GM18870 (cell line): ENCODE measurements around the gene MLYCD.
A peak's percentile ranks its signal among the peaks of the same experiment; 100 is the strongest.

ENCODE experiments used
- ATAC-seq: cut with Tn5 transposase; IDR thresholded peaks from one replicate; pipeline ENCODE4 v1.9.1; 2021; ENCODE audit warnings: moderate library complexity; ENCODE audit not compliant: unreplicated experiment

Gene MLYCD

DNA sequence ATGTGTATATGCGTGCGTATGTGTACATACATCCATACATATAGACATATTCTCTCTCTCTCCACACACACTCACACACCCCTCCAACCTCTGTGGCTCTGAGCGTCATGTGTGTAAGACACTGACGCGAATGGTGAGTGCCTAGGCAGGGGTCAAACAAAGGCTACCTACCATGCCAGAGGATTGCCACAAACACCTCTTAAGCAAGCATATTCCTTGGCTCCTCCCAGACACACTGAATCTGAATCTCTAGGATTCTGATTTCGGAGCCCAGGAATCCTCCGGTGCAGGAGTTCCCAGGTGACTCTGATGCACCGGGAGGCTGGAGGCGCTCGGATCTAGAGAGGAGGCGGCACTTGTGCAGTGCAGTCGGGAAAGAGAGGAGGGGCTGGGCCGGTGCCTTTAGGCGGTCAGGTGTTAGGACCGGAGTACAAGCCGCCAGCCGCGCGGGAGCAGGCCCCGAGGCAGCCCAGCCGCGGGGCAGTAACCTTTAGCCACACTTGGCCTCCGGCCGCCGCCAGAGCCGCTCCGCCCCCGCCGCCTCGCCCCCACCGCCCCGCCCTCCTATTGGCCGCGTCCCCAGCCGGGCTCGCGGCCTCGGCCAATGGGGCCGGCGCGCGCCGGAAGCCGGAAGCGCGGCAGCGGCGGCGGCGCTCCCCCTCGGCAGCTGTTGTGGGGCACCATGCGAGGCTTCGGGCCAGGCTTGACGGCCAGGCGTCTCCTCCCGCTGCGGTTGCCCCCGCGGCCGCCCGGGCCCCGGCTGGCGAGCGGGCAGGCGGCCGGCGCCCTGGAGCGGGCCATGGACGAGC, at the start of gene MLYCD:
Gene MLYCD (plus strand): TSS at position 653 of the 809 bp plus-strand sequence. CDS start 30 bp downstream, at position 683.
- peak; percentile 62 for ATAC-seq

DNA sequence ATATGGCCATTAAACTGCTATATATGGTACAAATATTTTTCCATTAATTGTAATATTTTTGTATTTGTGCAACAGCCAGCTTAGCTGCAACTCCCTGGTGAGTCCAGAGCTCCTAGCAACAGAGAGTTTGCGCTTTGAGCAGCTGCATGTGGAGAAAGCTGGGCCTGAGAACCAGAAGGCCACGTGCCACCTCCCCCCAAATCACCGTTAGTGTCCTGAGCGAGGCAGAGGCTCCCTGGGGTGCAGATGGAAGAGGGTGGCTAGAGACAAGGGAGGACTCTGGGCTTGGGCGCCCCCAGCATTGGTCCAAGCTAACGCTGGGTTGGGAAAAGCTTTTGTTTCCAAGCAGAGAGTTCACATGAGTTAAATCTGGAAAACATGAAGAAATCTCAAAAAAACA, 49.5 kb upstream of the MLYCD start:
- ATAC-seq = no peak

DNA sequence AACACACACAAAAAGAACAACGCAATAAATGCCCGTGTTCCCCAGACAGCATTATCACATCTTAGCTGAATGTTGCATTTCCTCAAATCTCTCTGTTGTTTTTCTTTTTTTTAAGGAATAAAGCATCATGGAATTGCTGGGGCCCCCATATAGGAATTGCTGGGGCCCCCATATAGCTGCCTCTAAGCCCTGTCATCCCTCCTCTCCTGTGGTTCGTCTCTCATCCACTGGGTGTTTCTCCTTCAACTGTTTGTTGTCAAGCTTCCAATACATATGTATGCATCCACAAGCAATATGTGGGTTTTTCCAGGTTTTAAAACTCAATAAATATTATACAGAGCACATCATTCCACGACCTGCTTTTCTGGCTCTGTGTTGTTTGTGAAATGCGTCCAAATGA, 48.0 kb upstream of the MLYCD start:
- ATAC-seq = no peak

DNA sequence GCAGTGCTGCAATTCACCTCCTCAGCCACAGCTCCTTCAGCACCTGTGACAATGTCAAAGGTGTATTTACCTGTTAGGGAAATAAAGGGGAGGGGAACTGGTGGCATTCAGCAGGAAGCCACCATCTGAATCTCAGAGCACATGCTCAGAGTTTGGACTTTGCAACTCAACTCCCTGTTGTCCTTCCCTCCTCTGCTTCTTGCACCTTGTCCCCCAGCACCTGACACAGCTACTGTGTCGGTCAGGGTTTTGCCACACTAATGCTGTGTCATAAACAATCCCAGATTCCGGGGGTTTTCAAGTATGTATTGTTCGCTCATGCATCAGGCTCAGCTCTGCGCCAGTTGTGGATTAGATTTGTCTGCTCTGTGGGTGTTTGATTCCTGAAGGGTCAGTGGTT, 47.4 kb upstream of the MLYCD start:
- ATAC-seq = no peak

DNA sequence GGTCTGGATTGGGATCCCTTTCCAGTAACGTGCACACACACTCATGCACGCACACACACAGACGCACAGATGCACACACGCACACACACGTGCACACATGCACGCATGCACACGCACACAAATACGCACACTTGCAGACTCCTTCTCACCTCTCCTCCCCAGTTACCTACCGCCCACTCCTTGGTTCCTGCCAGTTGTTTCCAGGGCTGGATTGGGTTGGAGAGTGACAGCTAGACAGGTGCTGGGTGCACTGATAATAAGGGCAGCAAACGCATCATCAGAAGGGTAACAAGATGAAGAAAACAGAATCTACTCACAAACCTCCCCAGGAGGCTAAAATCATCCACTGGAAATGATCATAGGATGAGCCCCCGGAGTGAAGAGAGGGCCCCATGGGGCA, 46.1 kb upstream of the MLYCD start:
- no peak for ATAC-seq

DNA sequence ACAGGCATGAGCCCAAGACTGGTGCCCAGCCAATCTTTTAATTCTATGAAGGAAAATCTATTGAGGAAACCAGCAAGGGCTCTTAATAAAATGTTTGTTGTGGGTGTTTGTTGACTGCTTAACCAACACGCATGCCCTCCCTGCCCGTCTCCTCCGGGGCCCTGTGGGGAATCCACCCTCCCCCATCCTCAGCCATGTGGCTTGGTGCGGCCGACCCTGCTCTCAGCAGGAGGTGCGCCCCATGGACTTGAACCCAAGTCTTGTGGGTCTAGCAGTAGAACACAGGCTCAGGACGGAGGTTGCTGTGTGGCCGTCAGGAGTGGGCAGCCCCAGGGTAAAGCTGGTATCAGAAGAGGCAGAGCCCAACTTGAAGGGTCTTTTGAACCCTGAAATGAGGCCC, 45.1 kb upstream of the MLYCD start:
- no peak for ATAC-seq

DNA sequence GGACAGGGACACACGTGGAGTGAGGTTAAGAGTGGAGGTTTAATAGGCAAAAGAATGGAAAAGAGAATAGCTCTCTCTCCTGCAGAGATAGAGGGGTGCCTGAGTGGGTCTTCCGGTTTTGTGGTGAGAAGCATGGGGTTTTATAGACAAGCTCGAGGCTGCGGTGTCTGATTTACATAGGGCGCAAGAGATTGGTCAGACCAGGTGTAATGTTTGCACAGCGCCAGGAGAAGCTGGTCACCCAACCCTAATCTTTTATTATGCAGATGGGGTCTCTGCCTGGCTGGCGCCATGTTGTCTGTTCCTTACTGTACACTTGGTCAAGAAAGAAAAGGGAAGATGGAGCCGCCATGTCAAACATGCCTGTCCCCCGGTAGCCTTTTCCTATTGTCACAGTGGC, 44.5 kb upstream of the MLYCD start:
- ATAC-seq = no peak

DNA sequence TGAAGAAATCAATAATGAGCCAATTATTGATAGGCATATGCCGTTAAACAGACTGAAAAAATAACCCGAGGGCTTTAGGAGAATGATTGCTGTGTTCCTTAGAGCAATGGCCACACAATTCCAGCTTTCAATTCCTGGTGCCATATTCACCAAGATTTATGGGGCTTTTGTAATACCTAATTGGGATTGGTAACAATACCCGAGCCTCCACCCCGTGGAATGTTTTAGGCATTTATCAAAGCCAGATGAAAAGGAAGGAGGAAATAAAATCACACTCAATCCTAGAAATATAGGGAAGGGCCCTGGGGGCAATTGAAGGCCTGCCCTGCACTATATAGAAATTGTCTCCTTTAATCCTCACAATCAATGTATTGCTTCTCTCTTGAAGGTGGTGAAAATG, 42.1 kb upstream of the MLYCD start:
- ATAC-seq = no peak

DNA sequence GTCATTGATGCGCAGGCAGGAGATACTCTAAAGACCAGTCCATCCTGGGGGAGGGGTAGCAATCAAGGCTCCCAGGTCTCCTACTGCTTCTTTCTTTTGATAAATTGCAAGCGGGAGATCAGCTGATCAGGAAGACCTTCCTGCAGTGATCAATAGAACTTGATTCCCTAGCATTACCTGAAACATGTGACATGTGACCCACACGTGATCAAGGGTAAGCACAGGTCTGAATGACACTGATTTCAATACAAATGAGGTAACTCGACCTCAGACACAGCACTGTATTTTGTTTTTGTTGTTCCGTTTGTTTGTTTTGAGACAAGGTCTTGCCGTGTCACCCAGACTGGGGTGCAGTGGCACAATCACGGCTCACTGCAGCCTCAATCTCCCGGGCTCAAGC, 39.6 kb upstream of the MLYCD start:
- no peak for ATAC-seq

DNA sequence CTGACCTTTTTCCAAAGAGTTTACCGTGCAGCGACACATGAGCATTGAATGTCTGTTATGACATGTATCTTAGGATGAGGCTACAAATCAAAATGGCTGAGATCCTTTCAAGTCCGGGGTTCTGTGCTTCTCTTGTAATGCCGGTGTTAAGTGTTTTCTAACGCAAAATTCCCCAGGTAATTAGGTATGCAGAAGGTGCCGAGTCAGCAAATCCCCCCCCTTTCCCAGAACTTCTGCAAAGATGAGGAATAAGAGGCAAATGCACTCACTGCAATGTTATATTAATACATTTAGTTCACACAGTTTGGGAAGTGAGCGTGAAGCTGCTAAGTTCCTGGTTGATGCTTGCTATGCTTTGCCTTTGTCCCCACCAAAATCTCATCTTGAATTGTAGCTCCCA, 36.3 kb upstream of the MLYCD start:
- no peak for ATAC-seq

DNA sequence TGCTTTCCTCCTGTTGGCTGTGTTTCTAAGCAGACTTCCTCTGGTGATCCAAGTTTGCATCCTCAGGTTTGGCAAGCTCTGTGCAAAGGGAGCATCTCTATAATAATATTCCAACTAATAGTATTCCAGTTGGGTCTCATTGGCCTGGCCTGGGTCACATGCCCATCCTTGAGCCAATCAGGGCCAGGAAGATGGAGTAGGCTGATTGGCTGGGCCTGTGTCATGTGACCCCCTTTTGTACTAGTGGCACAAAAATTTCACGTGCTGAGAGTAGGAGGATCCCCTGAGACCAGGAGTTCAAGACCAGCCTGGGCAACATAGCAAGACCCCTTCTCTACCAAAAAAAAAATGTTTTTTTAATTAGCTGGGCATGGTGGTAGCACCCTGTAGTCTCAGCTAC, 35.2 kb upstream of the MLYCD start:
- no peak for ATAC-seq

DNA sequence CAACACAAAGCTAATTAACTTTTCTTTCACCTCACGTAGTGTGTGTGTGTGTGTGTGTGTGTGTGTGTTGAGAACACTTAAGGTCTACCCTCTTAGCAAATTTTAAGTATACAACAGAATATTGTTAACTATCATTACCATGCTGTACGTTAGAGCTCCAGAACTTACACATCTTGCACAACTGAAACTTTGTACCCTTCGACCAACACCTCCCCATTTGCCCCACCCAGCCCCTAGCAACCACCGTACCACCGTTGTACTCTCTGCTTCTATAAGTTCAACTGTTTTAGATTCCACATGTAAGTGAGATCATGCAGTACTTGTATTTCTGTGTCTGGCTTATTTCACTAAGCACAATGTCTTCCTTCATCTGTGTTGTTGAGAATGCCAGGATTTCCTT, 28.1 kb upstream of the MLYCD start:
- no peak for ATAC-seq

DNA sequence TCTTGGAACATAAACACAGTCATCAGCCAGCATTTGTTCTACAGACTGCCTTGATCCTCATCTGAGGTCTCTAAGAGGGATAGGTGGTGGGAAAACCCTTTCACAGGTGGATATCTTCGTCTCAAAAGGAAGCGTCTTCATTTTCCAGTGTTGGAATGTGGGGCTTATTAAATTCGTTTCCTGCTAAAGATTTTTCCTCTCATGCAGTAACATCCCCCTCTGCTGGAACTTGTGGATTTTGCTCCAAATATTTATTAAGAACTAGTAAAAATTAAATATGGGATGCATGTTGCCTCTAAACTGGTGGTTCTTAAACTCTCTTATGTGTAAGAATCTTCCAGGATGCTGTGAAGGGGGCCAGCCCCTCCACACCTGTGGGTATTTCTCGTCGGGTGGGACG, 20.1 kb upstream of the MLYCD start:
- no peak for ATAC-seq

DNA sequence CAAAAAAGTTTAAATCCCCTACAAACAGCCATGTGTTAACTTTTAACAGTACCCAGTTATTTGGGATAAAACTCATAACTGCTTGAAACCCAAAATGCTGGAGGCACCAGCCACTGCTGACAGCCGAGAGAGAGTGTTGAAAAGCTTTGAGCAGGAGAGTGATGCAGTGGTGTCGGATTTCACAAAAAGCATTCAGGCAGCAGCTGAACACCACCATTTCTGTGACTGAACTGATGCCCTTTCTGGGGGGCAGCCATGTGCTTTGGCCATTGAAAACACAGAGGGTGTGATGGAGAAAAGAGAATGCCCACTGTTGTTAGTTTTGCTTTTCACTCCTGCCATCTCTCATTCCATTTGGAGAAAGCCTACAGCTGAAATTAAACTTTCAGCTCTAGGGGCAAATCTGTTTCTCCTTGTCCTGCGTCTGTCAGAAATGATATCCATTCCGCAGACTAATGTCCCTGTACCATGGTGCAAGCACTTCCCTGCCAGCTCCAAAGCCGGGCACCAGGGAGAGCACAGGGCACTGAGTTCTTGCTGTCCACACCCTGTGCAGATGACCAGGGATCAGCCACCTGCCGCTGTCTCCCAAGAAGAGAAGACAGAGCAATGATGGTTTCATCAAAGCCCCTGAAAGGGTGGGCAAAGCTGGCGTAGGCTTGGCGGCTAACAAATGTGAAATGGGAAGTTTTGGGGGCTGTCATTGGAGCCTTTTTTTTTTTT, 16.6 kb upstream of the MLYCD start:
- ATAC-seq = no peak

DNA sequence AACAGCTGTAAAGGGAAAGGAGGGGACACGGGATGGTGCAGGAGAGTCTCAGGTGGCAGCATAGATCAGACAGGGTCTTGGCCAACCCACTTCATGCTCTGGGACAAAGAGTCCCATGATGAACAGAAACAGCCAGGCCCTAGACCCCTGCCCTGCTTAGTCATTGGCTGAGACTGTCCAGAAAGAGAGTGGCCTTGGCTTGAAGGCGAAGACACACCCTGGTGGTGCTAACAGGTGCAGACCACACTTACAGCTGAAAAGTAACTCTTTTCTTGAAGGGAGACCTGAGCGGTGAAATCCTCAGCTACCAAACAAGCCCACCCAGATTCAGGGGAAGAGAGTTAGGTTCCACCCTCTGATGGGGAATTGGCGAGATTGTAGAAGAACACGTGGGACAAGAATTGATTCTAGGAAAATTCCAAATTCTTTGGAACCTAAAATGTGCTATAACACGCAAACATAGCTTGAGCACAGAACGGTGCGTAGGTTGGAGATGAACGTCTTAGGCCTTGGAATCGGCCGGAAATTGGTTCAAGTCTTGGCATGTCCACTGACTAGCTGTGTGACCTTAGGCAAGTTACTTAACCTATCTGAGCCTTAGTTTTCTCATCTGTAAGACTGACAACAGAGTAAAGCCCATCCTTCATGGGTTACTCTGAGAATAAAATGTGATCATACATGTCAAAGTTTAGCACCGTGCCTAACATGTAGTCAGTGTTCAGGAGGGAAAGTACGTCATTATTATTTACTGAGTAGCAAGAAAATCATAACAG, 12.5 kb upstream of the MLYCD start:
- ATAC-seq = no peak

DNA sequence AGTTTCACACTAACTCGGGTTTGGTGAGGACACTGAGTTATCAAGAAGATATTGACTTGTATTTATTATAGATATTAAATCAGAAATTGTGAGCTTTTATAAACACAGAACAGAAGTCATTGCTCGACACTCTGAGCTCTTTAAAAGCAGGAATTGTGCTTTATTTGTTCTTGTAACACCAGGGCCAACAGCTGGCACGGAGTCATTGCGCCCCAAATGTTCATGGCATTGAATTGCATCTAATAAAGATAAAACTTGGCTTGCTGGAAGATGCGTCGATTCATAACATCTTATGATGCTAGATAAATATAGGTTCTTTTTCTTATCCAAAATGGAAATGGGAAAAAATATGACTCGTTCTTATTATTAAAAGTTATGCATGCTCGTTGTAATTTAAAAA, 11.8 kb upstream of the MLYCD start:
- ATAC-seq = no peak

DNA sequence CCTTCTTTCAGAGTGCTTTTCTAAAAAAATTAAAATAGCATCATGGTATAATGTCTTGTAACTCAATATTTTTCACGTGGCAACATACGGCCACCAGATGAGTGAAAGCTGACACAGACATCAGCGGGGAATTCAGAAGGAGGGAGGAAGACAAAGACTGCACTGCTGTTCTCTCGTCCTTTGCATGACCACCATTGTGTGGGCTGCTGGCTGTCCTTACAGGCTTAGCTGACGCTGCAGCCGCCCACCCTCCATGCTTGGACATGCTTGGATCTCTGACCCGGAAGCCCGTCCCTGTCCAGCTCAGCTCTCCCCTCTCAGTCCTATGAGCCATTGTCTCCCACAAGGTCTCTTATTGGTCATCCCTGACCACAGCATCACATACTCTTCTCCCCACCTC, 11.4 kb upstream of the MLYCD start:
- ATAC-seq = no peak

DNA sequence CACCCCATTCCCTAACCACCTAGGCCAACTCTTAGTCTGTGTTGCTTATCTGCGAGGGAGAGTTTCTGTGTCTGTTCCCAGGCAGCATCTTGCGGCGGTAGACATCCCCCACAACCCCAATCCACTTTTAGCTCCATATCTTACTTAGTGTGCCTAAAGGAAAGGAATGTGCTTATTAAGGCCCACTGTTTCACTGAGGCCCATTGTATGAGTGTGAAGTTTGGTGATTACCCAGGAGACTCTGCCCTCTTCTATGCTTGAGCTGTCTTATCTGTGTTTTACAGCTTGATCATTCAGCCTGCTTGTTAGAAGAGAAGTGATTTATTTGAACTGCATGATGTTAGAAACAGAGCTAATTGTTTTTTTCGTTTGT, 10.3 kb upstream of the MLYCD start:
- no peak for ATAC-seq

DNA sequence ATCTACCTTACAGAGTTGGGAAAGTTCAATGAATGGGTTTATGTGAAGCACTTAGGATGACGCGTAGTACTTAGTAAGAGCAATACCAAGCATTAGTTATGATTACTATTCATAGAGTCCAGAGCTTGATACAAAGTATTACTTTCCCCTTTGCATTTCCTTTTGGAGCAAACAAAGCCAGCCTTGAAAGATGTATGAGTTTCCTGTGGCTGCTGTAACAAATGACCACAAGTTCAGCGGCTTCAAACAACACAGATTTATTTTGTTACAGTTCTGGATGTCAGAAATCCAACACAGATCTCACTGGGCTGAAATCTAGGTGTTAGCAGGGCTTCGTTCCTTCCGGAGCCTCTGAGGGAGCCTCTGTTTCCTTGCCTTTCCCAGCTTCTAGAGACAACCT, 8.6 kb upstream of the MLYCD start:
- no peak for ATAC-seq

DNA sequence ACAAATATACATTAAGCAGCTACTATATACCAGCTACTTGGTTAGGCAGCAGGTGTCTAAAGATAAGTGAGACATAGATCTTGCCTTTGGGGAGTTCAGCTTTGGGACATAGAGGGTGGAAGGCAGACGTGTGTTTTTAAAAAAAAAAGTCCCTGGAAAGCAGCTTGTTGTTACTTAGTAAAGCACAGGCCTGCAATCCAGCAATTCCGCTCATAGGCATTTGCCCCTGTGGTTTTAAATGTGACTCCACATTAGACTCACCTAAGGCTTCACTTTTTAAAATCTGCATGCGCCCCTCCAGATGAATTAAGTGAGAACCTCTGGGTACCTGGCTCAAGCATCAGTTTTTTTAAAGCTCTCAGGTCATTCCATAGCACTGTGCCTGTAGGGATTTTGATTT, 7.2 kb upstream of the MLYCD start:
- no peak for ATAC-seq

DNA sequence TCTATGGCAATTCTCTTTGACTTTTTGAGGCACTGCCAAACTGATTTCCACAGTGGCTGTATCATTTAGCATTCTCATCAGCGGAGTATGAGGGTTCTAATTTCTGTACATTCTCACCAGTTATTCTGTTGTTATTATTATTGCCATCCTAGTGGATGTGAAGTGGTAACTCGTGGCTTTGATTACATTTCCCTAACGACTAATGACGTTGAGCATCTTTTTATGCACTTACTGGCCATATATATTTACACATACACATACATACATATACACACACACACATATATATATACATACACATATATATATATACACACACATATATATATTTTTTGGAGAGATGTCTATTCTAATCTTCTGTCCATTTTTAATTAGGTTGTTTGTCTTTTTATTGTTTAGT, 3.7 kb upstream of the MLYCD start:
- ATAC-seq = no peak

DNA sequence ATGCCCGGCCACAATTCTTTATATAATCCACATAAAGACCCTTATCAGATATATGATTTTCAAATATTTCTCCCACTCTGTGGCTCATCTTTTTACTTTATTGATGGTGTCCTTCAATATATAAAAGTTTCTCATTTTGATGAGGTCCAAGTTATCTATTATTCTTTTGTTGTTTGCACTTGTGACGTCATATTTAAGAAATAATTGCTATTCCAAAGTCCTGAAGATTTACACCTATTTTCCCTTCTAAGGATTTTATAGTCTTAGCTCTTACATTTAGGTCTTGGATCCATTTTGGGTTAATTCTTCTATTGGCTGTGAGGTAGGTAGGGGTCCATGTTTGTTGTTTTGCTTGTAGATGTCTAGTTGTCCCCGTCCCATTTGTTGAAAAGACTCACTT, 3.0 kb upstream of the MLYCD start:
- no peak for ATAC-seq
